GM21423 (cell line): Measurements from ENCODE around the gene NAGPA.

Experiments used
- ATAC-seq: cut with Tn5 transposase; IDR thresholded peaks from one replicate; pipeline ENCODE4 v1.9.1; 2021; ENCODE audit warnings: mild to moderate bottlenecking, moderate library complexity; ENCODE audit not compliant: unreplicated experiment

The NAGPA gene

GRCh38 chr16:5028950-5029475, 4.7 kb downstream of the NAGPA start:
- ATAC-seq, result no peak

GRCh38 chr16:5027575-5028235, 6.0 kb downstream of the NAGPA start:
- ATAC-seq, result no peak

GRCh38 chr16:5027086-5027485, 6.6 kb downstream of the NAGPA start:
- no peak for ATAC-seq

- ATAC-seq, result no peak
These were observed 7.1 kb downstream of the NAGPA start for GRCh38 chr16:5026664-5027063.

- ATAC-seq, result no peak
These were observed 8.5 kb downstream of the NAGPA start for GRCh38 chr16:5025171-5025632.

GRCh38 chr16:5024632-5025031, 9.1 kb downstream of the NAGPA start:
- no peak for ATAC-seq

GRCh38 chr16:5022521-5022920, 11.2 kb downstream of the NAGPA start:
- ATAC-seq, result no peak

GRCh38 chr16:5020551-5020950, 13.2 kb downstream of the NAGPA start:
- no peak for ATAC-seq

- ATAC-seq, result no peak
These were observed 14.0 kb downstream of the NAGPA start for GRCh38 chr16:5019775-5020174.

- ATAC-seq, result no peak
These were observed 14.9 kb downstream of the NAGPA start for GRCh38 chr16:5018793-5019192.

- ATAC-seq, result no peak
These were observed 16.1 kb downstream of the NAGPA start for GRCh38 chr16:5017678-5017969.

- no peak for ATAC-seq
These were observed 16.6 kb downstream of the NAGPA start for GRCh38 chr16:5016967-5017677.

- no peak for ATAC-seq
These were observed 17.8 kb downstream of the NAGPA start for GRCh38 chr16:5015887-5016286.

- no peak for ATAC-seq
These were observed 18.4 kb downstream of the NAGPA start for GRCh38 chr16:5015351-5015750.

- no peak for ATAC-seq
These were observed 20.8 kb downstream of the NAGPA start for GRCh38 chr16:5012887-5013286.

GRCh38 chr16:5011637-5012036, 22.1 kb downstream of the NAGPA start:
- ATAC-seq, result no peak

- ATAC-seq, result no peak
These were observed 23.0 kb downstream of the NAGPA start for GRCh38 chr16:5010576-5011329.

GRCh38 chr16:5008311-5008731, 25.4 kb downstream of the NAGPA start:
- no peak for ATAC-seq

GRCh38 chr16:5007256-5007655, 26.5 kb downstream of the NAGPA start:
- no peak for ATAC-seq

GRCh38 chr16:5006348-5007193, 27.2 kb downstream of the NAGPA start:
- ATAC-seq, result no peak

GRCh38 chr16:5005916-5006315, 27.8 kb downstream of the NAGPA start:
- no peak for ATAC-seq
